GM18861 (cell line): ENCODE measurements around the gene FBXW4.

Experiments
- ATAC-seq: cut with Tn5 transposase; IDR thresholded peaks from one replicate; pipeline ENCODE4 v1.9.1; 2021; ENCODE audit not compliant: unreplicated experiment

Gene FBXW4

DNA sequence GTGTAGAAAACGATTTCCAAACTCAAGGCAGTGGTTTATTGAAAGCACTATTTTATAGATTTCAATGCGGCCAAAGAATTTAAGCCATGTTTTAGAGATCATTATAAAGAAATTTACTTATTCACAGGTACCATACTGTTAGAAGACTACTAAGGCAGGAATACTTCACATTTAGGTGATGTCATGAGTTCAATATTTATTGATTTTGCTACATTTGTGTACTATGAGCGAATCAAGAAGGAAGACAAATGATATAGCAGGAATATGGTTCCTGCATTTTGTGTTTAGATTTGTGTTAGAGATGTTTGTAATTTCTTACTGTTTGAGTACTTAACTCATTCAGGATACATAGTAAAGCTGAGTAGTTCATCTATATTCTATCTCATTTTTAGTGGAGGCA, 1.7 kb upstream of the FBXW4 start:
- no peak for ATAC-seq

DNA sequence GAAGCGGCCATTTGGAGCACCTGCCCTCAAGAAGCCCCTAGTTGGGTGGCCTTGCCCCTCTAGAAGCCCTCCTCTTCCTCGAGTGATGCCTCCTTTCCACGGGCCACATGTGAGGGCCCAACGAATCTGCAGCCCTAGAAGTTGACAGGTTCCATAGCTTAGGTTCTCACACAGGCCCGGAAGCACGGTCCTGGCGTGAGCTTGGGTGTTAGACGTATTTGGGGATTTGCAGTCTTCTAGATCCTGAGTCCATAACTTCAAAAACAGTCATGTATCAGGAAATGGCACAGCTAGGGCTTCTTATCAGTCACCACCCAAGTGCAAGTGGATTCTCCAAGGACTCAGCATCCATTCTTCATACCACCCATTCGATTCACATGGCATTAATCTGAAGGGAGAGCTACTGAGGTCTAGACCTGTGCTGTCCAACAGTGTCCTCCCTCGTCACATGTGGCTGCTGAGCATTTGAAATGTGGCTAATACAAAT, 477 bp upstream of the FBXW4 start:
- no peak for ATAC-seq

DNA sequence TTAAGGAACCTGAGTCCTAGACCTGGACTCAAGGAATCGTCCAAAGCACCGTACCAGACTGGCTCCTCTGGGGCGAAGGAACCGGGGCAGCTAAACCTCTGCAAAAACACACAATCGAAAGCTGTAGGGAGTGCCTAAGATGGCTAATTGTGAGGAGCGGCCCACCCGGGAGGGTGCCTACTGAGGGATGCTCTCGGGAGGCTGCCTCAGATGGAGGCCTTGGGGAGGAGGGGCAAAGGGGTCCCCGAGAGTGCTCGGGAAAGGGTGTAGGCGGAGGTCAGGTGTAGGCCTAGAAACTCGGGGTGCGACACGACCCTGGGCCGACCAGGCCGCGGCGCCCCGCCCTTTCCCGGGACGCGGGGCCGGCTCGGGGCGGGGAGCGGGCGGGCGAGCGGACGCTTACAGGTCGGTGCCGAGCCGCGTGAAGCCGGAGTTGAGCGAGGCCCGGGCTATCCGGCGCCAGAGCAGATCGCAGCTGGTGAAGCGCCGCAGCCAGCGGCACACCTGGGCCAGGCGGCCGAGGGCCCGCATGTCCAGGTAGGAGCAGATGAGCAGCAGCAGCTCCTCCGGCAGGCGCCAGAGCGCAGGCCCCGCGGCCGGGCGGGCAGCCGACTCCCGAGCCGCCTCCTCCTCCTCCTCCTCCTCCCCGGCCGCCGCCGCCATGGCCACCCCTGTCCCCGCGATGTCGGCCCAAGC, 844 bp downstream of the FBXW4 start:
- ATAC-seq, result peak; percentile 61

DNA sequence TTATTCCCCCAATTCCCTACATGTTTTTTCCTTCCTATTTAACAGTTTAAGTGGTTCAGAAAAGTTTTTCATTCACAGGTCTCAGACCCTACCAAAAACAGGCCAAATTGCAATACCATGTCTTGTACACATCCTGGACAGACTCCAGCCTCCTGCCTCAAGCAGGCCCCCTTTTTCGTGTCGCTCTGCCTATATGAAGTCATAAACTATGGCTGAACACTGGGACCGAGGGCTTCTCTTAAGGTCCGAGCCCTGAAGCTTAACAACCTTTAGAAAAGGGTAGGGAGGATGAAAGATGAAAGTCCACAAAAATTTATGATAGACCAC, 1.4 kb downstream of the FBXW4 start:
- peak; percentile 16 for ATAC-seq

DNA sequence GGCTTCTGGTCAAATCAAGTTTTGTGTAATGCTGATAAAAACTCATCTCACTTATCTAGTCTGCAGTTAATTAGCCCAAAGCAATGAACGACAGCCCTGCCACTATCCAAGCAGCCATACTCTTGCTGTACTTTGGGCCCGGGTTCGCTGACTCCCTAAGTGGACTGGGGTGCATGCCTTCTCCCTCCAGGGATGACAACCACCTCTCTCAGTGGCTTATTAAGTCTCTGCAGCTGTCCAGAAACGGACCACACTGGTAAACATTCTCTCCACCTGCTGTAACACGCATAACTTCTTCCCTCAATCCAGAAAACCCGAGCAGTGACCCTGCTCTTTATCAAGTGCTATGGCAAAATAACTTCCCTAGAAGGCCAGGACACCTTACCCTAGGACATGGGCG, 3.9 kb downstream of the FBXW4 start:
- no peak for ATAC-seq

DNA sequence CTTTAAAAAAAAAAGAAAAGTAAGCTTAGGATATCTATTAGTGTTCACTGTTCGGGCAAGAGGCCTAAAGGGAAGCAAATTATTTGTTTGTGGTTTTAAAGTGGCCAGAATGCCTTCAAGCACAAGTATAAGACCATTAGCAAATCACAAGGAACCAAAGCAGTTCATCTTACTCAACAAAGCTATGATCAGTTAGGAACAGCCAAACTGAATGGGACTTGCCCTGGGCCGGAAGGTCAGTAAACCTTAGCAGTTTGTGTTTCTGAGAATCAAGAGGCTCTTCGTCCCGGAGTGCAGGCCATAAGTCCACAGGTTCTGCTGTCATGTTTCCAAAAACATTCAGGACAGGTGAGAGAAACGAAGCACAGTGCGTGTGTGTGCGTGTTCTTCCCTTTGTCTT, 4.5 kb downstream of the FBXW4 start:
- ATAC-seq, result no peak

DNA sequence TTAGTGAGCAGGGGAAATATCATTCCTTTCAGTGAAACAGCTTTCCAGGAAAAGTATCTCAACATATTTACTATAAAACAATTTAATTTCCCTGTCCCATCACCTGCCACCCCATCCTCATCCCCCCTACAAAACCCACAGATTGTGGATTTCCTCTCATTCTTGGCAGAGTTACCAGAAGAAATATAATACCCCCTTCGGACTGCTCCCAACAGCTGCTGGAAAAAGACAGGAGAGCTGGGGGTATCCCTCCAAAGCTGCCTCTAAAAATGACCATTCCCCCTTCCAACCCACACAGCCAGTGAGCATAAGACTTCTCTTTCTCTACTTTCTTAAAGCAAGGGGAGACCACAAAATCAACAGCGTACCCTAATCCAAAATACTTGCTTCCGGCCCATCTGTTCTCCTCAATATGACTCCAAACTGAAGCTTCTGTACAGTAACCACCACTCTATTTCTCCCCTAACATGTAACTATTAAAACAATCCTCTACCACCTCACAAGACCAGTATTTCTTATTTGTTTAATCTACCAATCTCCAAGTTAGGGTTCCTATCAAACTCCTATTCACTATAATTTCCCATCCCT, 7.8 kb downstream of the FBXW4 start:
- ATAC-seq, result no peak

DNA sequence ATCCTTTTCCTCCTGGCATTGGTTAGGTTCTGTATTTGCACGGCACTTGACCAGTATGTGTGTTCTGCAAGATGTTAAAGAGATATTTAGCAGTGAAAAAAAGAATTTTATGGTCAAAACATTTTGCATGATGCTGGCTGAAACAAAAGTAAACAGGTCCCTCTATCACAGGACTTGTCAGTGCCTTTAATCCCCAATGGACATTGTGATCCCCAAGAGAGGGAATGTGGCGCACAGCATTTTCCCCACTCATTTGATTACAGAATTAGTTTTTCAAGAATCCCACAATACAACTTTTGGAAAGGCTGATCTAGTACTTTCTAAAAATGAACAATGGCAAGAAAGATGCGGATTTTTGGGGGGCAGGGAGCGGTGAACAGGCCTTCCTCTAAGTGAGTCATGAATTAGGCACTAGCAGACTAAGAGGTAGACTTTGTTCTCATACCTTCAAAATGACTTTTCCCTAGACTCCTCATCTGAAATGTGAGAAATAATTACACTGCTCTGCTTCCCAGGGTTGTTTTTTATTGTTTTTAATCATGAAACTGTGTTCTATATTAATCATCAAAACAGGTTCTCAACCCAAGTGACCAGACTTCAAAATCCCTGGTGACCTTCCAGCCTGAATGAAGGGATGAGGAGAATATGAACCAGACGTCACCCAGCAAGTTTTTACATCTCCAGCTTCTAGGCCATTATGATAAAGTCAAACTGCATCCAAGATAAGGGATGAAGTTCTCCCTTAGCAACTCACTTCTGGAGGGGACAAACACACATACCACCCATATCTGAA, 8.6 kb downstream of the FBXW4 start:
- no peak for ATAC-seq

DNA sequence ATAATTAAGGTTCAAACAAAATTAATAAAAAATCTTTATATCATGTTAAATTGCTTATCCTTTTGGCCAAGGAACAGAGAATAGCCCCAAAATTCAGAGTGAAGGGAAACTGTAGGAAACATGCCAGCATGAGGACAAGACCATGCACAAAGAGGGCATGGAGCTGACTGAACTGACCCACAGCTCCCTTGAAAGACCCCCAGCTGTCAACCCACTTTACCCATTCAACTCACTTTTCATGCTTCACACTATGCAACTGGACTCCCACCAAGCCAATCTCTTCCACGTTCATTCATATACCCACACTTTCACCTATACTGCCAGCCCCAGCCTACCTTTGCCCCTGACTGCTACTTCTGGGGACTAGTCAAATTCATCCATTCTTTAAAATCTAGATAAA, 10.2 kb downstream of the FBXW4 start:
- ATAC-seq, result no peak

DNA sequence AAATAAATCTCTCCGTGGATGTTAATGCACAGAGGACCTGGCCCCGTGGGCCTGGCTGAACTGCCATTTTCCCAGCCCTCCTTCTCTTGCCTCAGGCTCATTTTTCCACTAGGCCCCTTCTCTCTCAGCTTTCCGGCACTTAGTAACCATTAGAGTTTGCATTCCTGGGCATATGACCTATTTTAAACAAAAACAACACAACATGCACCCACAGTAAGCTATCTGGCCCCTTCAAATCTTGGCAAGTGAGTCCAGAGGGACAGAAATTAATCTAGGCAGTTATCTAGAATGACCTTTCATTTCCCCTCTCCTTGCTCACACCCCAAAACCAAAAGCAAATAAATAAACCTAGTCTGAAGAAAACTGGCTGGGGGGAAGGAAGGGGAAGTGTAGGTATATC, 11.7 kb downstream of the FBXW4 start:
- no peak for ATAC-seq

DNA sequence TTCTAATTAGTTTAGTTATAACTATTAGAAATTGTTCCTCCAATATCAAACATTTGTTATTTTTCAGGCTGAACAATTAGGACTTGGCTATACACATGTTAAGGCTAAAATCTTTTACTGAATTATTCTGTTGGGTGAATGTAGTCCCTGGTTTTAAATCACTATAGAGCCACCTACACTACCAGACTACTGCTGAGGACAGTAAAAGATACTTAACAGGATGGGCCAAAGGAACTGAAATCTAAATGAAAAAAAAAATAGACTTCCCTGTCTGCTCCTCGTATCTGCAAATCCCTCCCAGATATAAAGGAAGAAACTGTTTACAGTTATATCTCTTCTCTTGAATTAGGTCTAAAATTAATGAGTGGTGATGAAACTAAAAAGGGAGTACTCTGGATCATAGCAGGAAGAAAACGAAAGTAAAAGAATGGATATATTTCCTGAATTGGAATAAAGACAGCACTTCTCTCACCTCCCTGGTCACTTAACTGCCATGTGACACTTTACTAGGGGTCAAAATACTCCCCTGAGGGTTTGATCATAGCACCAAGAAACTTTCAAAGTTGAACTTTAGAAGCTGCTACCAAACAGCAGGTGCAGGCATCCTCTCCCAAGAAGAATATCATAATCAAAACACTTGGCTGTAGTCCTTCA, 12.7 kb downstream of the FBXW4 start:
- no peak for ATAC-seq

DNA sequence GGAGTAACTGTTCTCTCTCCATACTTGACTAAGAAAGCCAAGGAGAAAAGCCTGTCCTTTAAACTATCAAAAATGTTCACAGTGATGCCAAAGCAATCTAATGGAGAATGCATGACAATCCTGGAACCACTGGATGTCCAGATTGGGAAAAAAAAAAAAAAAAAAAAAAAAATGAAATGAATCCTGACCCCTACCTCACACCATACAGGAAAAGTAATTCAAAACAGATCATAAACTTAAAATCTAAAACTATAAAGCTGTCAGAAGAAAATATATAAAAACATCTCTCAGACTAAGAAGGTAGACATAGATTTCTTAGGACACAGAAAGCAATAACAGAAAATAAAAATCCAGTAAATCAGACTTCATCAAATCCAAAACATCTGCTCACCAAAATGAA, 18.4 kb downstream of the FBXW4 start:
- ATAC-seq, result no peak

DNA sequence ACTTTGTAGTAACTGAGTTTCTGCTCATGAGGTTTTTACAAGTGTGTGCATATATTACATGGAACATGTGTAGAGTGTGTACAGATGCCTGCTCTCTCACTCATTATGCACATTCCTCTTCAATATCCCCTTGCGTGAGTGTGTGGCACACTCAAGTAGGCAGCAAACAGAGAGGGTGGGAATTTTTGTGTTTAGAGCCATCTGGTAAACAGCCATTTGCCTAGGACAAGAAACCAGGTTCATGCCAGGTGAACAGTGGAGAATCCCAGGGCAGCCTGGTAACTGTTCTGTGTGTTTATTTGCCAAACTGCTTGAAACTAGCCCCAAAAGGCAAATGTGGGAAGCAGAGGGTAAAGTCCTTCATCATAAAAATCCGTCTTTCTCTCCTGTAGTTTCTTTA, 19.9 kb downstream of the FBXW4 start:
- no peak for ATAC-seq

DNA sequence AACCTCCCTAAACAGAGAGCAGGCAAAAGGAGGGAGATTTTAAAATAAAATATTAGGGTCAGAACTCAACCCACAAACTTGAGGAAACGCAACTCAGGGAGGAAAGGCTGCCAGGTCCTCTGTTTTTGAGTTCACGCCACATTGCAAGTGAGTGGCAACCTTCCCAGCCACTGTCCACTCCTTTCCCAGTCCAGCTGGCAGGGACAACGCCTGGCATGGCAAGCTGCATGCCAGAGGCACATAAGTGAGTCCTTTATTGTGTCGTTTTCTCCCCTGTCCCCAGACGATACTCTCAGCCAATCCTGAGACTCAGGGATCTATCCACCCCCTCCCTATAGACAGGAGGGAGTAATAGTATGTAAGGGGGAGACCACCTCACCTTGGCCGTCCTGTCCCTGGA, 22.4 kb downstream of the FBXW4 start:
- no peak for ATAC-seq

DNA sequence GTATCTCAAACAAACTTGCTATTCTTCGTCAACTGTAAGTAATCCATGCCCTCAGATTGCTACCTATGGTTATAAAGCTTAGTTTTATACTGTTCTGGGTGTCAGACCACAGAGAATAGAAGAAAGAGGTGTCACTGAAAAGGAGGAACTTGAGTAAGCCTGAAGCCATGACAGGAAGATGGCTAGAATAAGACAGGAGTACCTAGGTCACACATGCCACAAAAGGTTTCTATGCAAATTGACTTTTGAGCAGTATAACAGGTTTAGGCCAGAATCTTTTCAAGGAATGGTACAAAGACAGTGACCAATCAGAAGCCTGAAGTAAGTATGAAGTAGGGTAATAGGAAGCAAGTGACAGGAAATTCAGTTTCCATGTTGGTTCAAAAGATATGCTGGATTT, 23.5 kb downstream of the FBXW4 start:
- no peak for ATAC-seq

DNA sequence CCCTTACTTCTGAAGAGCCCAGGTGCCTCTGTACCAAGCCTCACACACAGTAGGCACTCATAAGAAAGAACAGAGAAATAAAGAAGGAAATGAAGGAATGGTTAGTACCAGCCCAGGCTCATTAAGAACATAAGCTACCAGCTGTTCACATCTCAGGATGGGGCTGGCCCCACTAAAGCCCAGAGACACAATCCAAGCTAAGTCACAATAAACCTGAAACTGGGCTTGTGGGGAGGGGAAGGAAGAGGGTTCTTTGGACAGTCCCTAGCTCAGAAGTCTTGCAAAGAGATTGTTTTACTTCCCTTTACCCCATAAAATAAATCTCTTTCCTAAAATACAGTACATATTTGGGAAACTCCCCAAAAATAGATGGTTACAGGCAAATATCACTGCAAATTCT, 24.3 kb downstream of the FBXW4 start:
- ATAC-seq, result no peak

DNA sequence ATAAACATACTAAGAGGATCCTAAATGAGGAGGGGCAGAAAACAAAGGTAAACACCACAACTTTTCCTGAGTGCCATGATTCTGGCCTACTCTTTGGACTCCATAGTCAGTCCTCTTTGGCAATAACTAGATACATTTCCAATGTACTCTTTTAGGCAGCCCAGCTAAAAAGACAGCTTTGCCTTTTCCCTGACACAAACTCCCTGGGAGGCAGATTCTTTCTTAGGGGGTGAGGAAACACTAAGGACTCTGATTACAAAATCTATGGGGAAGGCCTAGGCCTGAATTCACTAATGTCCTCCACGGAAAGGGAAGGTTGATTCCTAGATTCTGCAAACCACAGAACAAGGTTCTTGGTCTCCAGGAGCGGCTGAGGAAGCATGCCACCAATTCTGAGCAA, 25.8 kb downstream of the FBXW4 start:
- ATAC-seq, result no peak

DNA sequence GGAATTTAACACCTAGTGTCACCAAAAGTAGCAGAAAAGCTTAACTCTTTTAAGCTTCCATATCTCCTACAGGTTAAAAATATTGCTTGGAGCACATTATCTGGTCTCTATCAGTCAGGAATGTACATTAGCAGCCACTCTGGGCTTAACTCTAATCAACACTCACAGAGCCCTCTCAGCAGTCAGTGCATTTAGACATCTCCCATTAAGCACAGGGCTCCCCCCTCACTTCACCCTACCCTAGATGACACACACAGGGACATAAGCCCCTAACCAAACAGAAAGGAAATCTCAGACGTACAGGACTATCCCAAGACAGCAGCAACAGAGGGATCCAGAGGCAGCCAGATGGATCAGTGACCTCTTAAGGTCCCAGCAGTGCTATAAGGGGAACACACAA, 26.4 kb downstream of the FBXW4 start:
- no peak for ATAC-seq

DNA sequence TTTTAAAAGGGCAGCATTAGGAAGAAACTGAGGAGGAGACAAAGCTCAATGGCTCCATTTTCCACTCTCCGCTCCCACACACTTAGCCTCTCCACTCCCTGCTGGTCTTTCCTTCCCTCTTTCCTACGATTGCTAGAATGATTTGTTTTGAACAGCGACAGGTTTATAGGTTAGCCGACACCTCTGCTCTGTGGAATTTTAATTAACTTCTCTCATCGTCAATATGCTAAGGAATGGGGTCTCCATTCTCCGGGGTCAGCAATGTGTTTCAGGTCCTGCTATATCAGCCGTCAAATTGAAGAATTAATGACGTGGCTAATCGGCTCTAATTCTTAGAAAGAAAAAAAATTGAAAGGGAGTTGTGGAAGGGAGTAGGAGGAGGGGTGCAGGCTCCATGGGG, 28.9 kb downstream of the FBXW4 start:
- no peak for ATAC-seq

DNA sequence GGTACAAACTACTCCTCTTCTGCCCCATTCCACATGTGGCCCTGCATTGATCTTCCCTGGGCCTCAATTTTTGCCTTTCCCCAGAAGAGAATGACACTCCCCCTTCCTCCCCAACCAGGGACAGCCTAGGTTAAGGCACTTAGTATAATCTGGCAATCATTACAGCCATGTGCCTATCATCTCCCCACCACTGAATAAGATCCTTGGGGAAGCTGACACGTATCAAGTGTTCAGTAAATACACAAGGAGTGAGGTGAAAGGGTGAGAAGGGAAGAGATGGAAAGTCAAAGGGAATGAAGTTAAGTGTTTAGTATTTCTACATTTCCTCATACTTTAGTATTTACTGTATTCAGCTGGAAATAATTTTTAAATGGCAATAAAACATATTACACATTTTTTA, 31.9 kb downstream of the FBXW4 start:
- no peak for ATAC-seq

DNA sequence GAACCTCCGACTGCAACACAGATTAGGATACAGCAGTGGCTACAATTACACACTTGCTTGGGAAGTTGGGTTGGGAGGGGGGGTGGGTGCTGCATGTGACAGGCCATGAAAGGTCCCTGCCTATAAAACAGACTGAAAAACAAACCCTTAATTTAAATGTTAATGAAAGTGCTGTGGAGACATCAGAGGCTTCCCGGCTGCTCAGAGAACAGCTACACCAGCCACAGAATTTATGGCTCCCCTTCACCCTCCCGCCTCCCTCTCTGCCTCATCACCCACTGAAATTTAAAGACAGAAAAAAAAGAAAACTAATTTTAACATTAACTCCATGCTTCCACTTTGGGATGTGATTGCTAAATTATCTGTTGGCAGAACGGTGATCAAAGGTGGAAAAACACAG, 34.7 kb downstream of the FBXW4 start:
- no peak for ATAC-seq

DNA sequence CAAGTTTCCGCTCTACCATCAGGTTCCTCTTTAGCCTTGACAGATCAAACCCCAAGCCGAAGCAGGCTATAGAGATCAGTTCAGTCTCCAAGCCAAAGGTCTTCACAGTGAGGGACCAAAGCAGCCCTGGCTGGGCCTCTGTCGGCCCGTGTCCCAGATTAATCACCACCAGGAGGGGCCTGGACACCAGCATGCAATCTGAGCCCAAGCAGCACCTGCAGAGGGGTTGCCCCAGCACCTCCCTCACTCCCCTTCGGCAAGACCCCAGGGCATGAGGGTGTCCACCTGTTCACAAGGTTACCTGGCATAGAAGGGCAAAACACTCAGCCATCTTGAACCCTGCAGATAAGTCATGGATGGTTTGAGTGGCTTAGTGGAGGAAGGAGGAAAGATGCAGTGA, 36.0 kb downstream of the FBXW4 start:
- ATAC-seq, result no peak
